ENCODE data around the gene ARL6IP6.
"Not testable (repeated sequence)": the region's sequence is repeated elsewhere in the genome, so short reads cannot be mapped to it uniquely, and the experiment has no call there.

DNA sequence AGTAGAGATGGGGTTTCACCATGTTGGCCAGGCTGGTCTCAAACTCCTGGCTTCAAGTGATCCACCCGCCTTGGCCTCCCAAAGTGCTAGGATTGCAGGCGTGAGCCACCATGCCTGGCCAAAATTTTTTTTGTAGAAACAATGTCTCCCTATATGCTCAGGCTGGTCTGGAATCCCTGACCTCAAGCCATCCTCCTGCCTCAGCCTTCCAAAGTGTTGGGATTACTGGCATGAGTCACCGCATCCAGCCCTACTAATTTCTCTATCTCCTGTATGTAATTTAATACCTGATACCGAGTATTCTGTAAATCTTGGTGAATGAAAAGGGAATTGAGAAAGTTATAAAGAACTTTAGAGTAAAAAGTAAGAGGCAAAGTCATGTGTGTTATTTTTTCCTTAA, 29.3 kb downstream of the ARL6IP6 start:
- TF ChIP-seq, protein P1, sequence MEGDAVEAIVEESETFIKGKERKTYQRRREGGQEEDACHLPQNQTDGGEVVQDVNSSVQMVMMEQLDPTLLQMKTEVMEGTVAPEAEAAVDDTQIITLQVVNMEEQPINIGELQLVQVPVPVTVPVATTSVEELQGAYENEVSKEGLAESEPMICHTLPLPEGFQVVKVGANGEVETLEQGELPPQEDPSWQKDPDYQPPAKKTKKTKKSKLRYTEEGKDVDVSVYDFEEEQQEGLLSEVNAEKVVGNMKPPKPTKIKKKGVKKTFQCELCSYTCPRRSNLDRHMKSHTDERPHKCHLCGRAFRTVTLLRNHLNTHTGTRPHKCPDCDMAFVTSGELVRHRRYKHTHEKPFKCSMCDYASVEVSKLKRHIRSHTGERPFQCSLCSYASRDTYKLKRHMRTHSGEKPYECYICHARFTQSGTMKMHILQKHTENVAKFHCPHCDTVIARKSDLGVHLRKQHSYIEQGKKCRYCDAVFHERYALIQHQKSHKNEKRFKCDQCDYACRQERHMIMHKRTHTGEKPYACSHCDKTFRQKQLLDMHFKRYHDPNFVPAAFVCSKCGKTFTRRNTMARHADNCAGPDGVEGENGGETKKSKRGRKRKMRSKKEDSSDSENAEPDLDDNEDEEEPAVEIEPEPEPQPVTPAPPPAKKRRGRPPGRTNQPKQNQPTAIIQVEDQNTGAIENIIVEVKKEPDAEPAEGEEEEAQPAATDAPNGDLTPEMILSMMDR (IDR thresholded peaks at IDR 0.05): not testable (repeated sequence)
- not testable (repeated sequence) for TF ChIP-seq POLR2A, EP300, POLR2AphosphoS5 (IDR thresholded peaks at IDR 0.05)
